IMR-90 (cell line): Measurements from ENCODE around the gene PPP1R27. TPM values are rescaled to one million over a fixed set of nuclear protein-coding genes. Genes with fewer than 3 reads are reported as not detected.

Experiments used
- ATAC-seq: fragments of 200-7000 bp; cut with Tn5 transposase; 2 replicates; pipeline ENCODE4 v1.9.1; 2020; ENCODE audit warnings: low read depth, mild to moderate bottlenecking, moderate library complexity
- BruUV-seq: library from RNA; stranded (reverse); fragments of 400-500 nt; replicated peaks from 2 replicates; lab custom pipeline; 2021; lab: Mats Ljungman, UMichigan
- CTCF ChIA-PET: fragments of 300-600 bp; formaldehyde crosslinking; extraction: SDS; loops from one replicate; lab custom pipeline; 2021; ENCODE audit warnings: antibody characterized with exemption; lab: Yijun Ruan, JAX
- POLR2A ChIA-PET: fragments of 300-600 bp; sonication (Branson Sonifier 250); formaldehyde crosslinking; loops from one replicate; lab custom pipeline; 2022; ENCODE audit warnings: antibody characterized with exemption; ENCODE audit not compliant: unreplicated experiment; lab: Charles Lee
- DNase-seq: peaks from one replicate; pipeline ENCODE4 v3.0.0; 2013
- H2AFZ ChIP-seq: replicated peaks from 2 replicates; pipeline ENCODE3; 2013; ENCODE audit warnings: low read length, mild to moderate bottlenecking; ENCODE audit not compliant: poor library complexity
- H2AK5ac ChIP-seq: 2 replicates; pipeline ENCODE4 v1.6.1; 2013; ENCODE audit warnings: low read depth, low read length, inconsistent platforms
- H2AK9ac ChIP-seq: replicated peaks from 2 replicates; pipeline ENCODE3; 2013; ENCODE audit warnings: mild to moderate bottlenecking, low read depth, low read length, moderate library complexity; ENCODE audit not compliant: poor library complexity
- H2BK120ac ChIP-seq: 2 replicates; pipeline ENCODE4 v1.6.1; 2013; ENCODE audit warnings: low read depth, low read length, inconsistent platforms
- H2BK15ac ChIP-seq: 3 replicates; pipeline ENCODE4 v1.6.1; 2013; ENCODE audit warnings: low read depth, low read length, inconsistent platforms
- H2BK20ac ChIP-seq: 2 replicates; pipeline ENCODE4 v1.6.1; 2013; ENCODE audit warnings: low read depth, mild to moderate bottlenecking, inconsistent platforms, low read length, moderate library complexity
- H2BK5ac ChIP-seq: 2 replicates; pipeline ENCODE4 v1.6.1; 2013; ENCODE audit warnings: mild to moderate bottlenecking, low read depth, low read length, inconsistent platforms; ENCODE audit not compliant: poor library complexity, severe bottlenecking
- H3K14ac ChIP-seq: replicated peaks from 2 replicates; pipeline ENCODE4 v1.6.1; 2013; ENCODE audit warnings: low read depth, low read length, inconsistent platforms
- H3K18ac ChIP-seq: 2 replicates; pipeline ENCODE4 v1.6.1; 2013; ENCODE audit warnings: low read depth, low read length, control low read depth
- H3K23ac ChIP-seq: 2 replicates; pipeline ENCODE4 v1.6.1; 2013; ENCODE audit warnings: low read depth, low read length, inconsistent platforms
- H3K27ac ChIP-seq: 2 replicates; pipeline ENCODE4 v1.5.1; 2013; ENCODE audit warnings: mild to moderate bottlenecking, control low read depth, low read length; ENCODE audit not compliant: insufficient read depth
- H3K27me3 ChIP-seq: 2 replicates; pipeline ENCODE4 v1.6.1; 2013; ENCODE audit warnings: low read length; ENCODE audit not compliant: control insufficient read depth, insufficient read depth
- H3K36me3 ChIP-seq: 2 replicates; pipeline ENCODE4 v1.6.1; 2013; ENCODE audit warnings: low read length, mixed read lengths; ENCODE audit not compliant: control insufficient read depth, insufficient read depth
- H3K4ac ChIP-seq: 2 replicates; pipeline ENCODE4 v1.6.1; 2013; ENCODE audit warnings: low read depth, low read length, inconsistent platforms
- H3K4me1 ChIP-seq: 2 replicates; pipeline ENCODE4 v1.6.1; 2013; ENCODE audit warnings: low read length, mixed read lengths; ENCODE audit not compliant: control insufficient read depth, insufficient read depth
- H3K4me2 ChIP-seq: 2 replicates; pipeline ENCODE4 v1.6.1; 2013; ENCODE audit warnings: low read depth, mild to moderate bottlenecking, control low read depth, low read length, moderate library complexity
- H3K4me3 ChIP-seq: 2 replicates; pipeline ENCODE4 v1.5.1; 2013; ENCODE audit warnings: low read depth, mild to moderate bottlenecking, control low read depth, low read length, moderate library complexity; ENCODE audit not compliant: insufficient read depth
- H3K56ac ChIP-seq: 2 replicates; pipeline ENCODE4 v1.6.1; 2013; ENCODE audit warnings: low read length, inconsistent platforms; ENCODE audit not compliant: insufficient read depth; ENCODE audit errors: extremely low read depth
- H3K79me1 ChIP-seq, 2 experiments: 2 replicates each; pipeline ENCODE4 v1.6.1; 2013; ENCODE audit warnings: low read length in 2 of 2, inconsistent platforms in 1 of 2, low read depth in 1 of 2
- H3K9ac ChIP-seq: 2 replicates; pipeline ENCODE4 v1.6.1; 2013; ENCODE audit warnings: low read depth, low read length, control low read depth
- H3K9me1 ChIP-seq: 2 replicates; pipeline ENCODE4 v1.6.1; 2013; ENCODE audit warnings: low read length, inconsistent platforms; ENCODE audit not compliant: insufficient read depth
- H3K9me3 ChIP-seq: 2 replicates; pipeline ENCODE4 v1.6.1; 2013; ENCODE audit warnings: low read length; ENCODE audit not compliant: control insufficient read depth, insufficient read depth
- H4K20me1 ChIP-seq: 2 replicates; pipeline ENCODE4 v1.6.1; 2013; ENCODE audit warnings: low read length, inconsistent platforms; ENCODE audit not compliant: insufficient read depth
- H4K5ac ChIP-seq: 2 replicates; pipeline ENCODE4 v1.6.1; 2013; ENCODE audit warnings: mild to moderate bottlenecking, low read depth, low read length, control low read depth
- H4K8ac ChIP-seq, 2 experiments: 2 replicates each; pipeline ENCODE4 v1.6.1; 2013; ENCODE audit warnings: low read depth in 2 of 2, low read length in 2 of 2, control low read depth in 1 of 2, inconsistent platforms in 1 of 2
- H4K91ac ChIP-seq: 2 replicates; pipeline ENCODE4 v1.6.1; 2013; ENCODE audit warnings: low read depth, low read length, inconsistent platforms; ENCODE audit not compliant: insufficient read depth
- BHLHE40 ChIP-seq: fragments of 150-350 bp; IDR thresholded peaks from 2 replicates; pipeline ENCODE4 v1.6.1; 2016; ENCODE audit warnings: mild to moderate bottlenecking, low read depth, low read length
- CEBPB ChIP-seq: IDR thresholded peaks from 2 replicates; pipeline ENCODE4 v1.6.1; 2012; ENCODE audit warnings: low read depth, low read length, improper control_type of control experiment
- CHD1 ChIP-seq: IDR thresholded peaks from 2 replicates; pipeline ENCODE4 v1.6.1; 2012; ENCODE audit warnings: low read depth, low read length, improper control_type of control experiment
- CTCF ChIP-seq: conservative IDR thresholded peaks from 2 replicates; pipeline ENCODE4 v1.5.1; 2012; ENCODE audit warnings: mild to moderate bottlenecking, low read depth, low read length, improper control_type of control experiment
- ELK1 ChIP-seq: fragments of 150-350 bp; IDR thresholded peaks from 2 replicates; pipeline ENCODE4 v1.6.1; 2016; ENCODE audit warnings: low read depth, mild to moderate bottlenecking, low read length, moderate library complexity, borderline replicate concordance
- FOS ChIP-seq: fragments of 150-350 bp; IDR thresholded peaks from 2 replicates; pipeline ENCODE4 v1.6.1; 2016; ENCODE audit warnings: low read depth, low read length
- MAFK ChIP-seq: IDR thresholded peaks from 2 replicates; pipeline ENCODE4 v1.6.1; 2012; ENCODE audit warnings: low read depth, low read length, improper control_type of control experiment
- MAZ ChIP-seq: IDR thresholded peaks from 2 replicates; pipeline ENCODE4 v1.6.1; 2012; ENCODE audit warnings: low read depth, mild to moderate bottlenecking, low read length, improper control_type of control experiment, moderate library complexity, borderline replicate concordance
- MXI1 ChIP-seq: IDR thresholded peaks from 2 replicates; pipeline ENCODE4 v1.6.1; 2012; ENCODE audit warnings: low read depth, mild to moderate bottlenecking, low read length, moderate library complexity, borderline replicate concordance
- NFE2L2 ChIP-seq: fragments of 150-350 bp; IDR thresholded peaks from 2 replicates; pipeline ENCODE4 v1.6.1; 2016; ENCODE audit warnings: low read depth, mild to moderate bottlenecking, low read length
- POLR2A ChIP-seq: IDR thresholded peaks from 2 replicates; pipeline ENCODE4 v1.6.1; 2012; ENCODE audit warnings: mild to moderate bottlenecking, low read depth, low read length
- RAD21 ChIP-seq: IDR thresholded peaks from 2 replicates; pipeline ENCODE4 v1.6.1; 2012; ENCODE audit warnings: low read length, improper control_type of control experiment
- RCOR1 ChIP-seq: IDR thresholded peaks from 2 replicates; pipeline ENCODE4 v1.6.1; 2012; ENCODE audit warnings: mild to moderate bottlenecking, low read length, improper control_type of control experiment; ENCODE audit not compliant: insufficient replicate concordance
- RFX5 ChIP-seq: IDR thresholded peaks from 2 replicates; pipeline ENCODE4 v1.8.0; 2012; ENCODE audit warnings: low read depth, mild to moderate bottlenecking, low read length, moderate library complexity
- SMC3 ChIP-seq: fragments of 150-350 bp; IDR thresholded peaks from 2 replicates; pipeline ENCODE4 v1.6.1; 2016; ENCODE audit warnings: low read depth, mild to moderate bottlenecking, antibody characterized with exemption, low read length, moderate library complexity
- USF2 ChIP-seq: fragments of 150-350 bp; IDR thresholded peaks from 2 replicates; pipeline ENCODE4 v1.6.1; 2017; ENCODE audit warnings: mild to moderate bottlenecking, antibody characterized with exemption, low read length, low read depth
- WGBS, 2 experiments: methylation state at CpG; one replicate each; pipeline versions ENCODE4 v1.1.5 to v1.1.7; 2013; ENCODE audit warnings: missing lambda C conversion rate in 2 of 2; ENCODE audit not compliant: insufficient read length in 1 of 2; ENCODE audit errors: extremely low coverage in 2 of 2; 5-methylcytosine and 5-hydroxymethylcytosine counted together
- dilution Hi-C: fragments of 300-500 bp; cut with HindIII; formaldehyde crosslinking; loops from one replicate; pipeline ENCODE4 v1.14.3; 2018; ENCODE audit warnings: low sequenced_read_pairs; ENCODE audit not compliant: unreplicated experiment
- in situ Hi-C: fragments of 300-500 bp; cut with MboI; formaldehyde crosslinking; loops from 3 replicates; pipeline ENCODE4 v1.14.3; 2019; ENCODE audit warnings: low sequenced_read_pairs, inconsistent platforms, mixed read lengths
- intact Hi-C: fragments of 100-400 bp; cut with micrococcal nuclease; formaldehyde crosslinking; loops from 2 replicates; pipeline ENCODE4 v1.10.0; 2022
- polyA plus RNA-seq, 3 experiments: library from polyadenylated mRNA; depleted of rRNA; stranded (reverse); fragments of >200 nt; gene quantifications; 2 replicates each; pipeline ENCODE4 v1.2.3, GENCODE V29; 2012; ENCODE audit warnings: low replicate concordance in 1 of 3
- total RNA-seq: library from RNA; depleted of rRNA; stranded (reverse); fragments of >200 nt; gene quantifications from 2 replicates; pipeline ENCODE4 v1.2.3, GENCODE V29; 2012

Gene PPP1R27
- total and polyA plus RNA-seq, 2 of the 4 experiments (the other 2 are of a cell fraction), result 0.21 TPM; not detected in 1

GRCh38 chr17:81807210-81807719 lies 27.6 kb downstream of the PPP1R27 start:
- no peaks in the 10 kb centered on the region for H3K36me3 ChIP-seq
- no peak overlapping the region for H3K14ac ChIP-seq
- H3K4ac ChIP-seq, result no peak overlapping the region
- H3K27ac ChIP-seq, result no peak overlapping the region
- H3K9me1 ChIP-seq, result no peaks in the 10 kb centered on the region
- H2BK20ac ChIP-seq, result no peak overlapping the region
- ChIA-PET POLR2A (no interaction called here), CTCF (no interaction called here)
- no peak overlapping the region for H3K56ac ChIP-seq
- dilution Hi-C loops (no loop called here), in situ Hi-C loops (no loop called here), intact Hi-C loops (no loop called here)
- peaks cover 72% of the 10 kb centered on the region for H3K27me3 ChIP-seq
- no peak overlapping the region for H2BK15ac ChIP-seq
- TF ChIP-seq ELK1 (no peak), FOS (no peak), NFE2L2 (no peak), MAFK (no peak), SMC3 (no peak), POLR2A (no peak), RCOR1 (no peak), CHD1 (no peak), USF2 (no peak), BHLHE40 (no peak), MXI1 (no peak), RFX5 (no peak), RAD21 (no peak), CTCF (no peak), MAZ (no peak), CEBPB (no peak)
- H4K20me1 ChIP-seq, result no peaks in the 10 kb centered on the region
- no peak overlapping the region for H2AK5ac ChIP-seq
- no peak overlapping the region for H2AFZ ChIP-seq
- DNase-seq, result no peak
- H4K91ac ChIP-seq, result no peak overlapping the region
- H3K4me1 ChIP-seq, result no peaks in the 10 kb centered on the region
- WGBS, 2 experiments, result 63% methylated on average over 8 of the region's 18 CpGs; no CpG with 5 or more reads in 1 of the 2 experiments
- H4K5ac ChIP-seq, result no peak overlapping the region
- H2BK5ac ChIP-seq, result no peak overlapping the region
- no peaks in the 10 kb centered on the region for H3K79me1 ChIP-seq
- no peak overlapping the region for H2BK120ac ChIP-seq
- no peak overlapping the region for H2AK9ac ChIP-seq
- H3K4me3 ChIP-seq, result no peak overlapping the region
- BruUV-seq, result no TSS peak
- ATAC-seq, result no peak
- H3K9ac ChIP-seq, result no peak overlapping the region
- H3K4me2 ChIP-seq, result no peak overlapping the region
- H3K18ac ChIP-seq, result no peak overlapping the region
- peaks cover 3% of the 10 kb centered on the region; the same call in 1 of the 2 replicates for H3K9me3 ChIP-seq
- H4K8ac ChIP-seq, result no peak overlapping the region
- no peak overlapping the region for H3K23ac ChIP-seq
